HepG2 (cell line): ENCODE measurements around the gene ADARB1.

Experiments used
- GLI4 ChIP-seq: sonication (generic); formaldehyde crosslinking; IDR thresholded peaks from 2 replicates; pipeline ENCODE4 v1.5.1; 2020; ENCODE audit warnings: missing genetic modification reagents, mild to moderate bottlenecking, moderate library complexity, borderline replicate concordance
- KAT7 ChIP-seq: IDR thresholded peaks from 2 replicates; pipeline ENCODE4 v1.6.1; 2018; ENCODE audit warnings: borderline replicate concordance, missing compliant biosample characterization
- MXI1 ChIP-seq: IDR thresholded peaks from 3 replicates; pipeline ENCODE4 v1.6.1; 2012; ENCODE audit warnings: low read depth, low read length, inconsistent platforms, borderline replicate concordance
- ZNF547 ChIP-seq: sonication (generic); formaldehyde crosslinking; IDR thresholded peaks from 2 replicates; pipeline ENCODE4 v1.5.1; 2020; ENCODE audit warnings: mild to moderate bottlenecking, missing genetic modification reagents
- ZNF558 ChIP-seq: sonication (generic); formaldehyde crosslinking; IDR thresholded peaks from 2 replicates; pipeline ENCODE4 v1.9.0; 2022; ENCODE audit warnings: mild to moderate bottlenecking, missing genetic modification reagents, borderline replicate concordance
- TF ChIP-seq, protein P1 (sequence below): sonication (generic); formaldehyde crosslinking; IDR thresholded peaks from 2 replicates; pipeline ENCODE4 v1.5.0; 2020; ENCODE audit warnings: mild to moderate bottlenecking, missing genetic modification reagents, moderate library complexity
- TF ChIP-seq, protein P2 (sequence below): sonication (generic); formaldehyde crosslinking; IDR thresholded peaks from 2 replicates; pipeline ENCODE4 v1.4.0; 2020; ENCODE audit warnings: missing genetic modification reagents

- TF ChIP-seq MXI1 (no peak), ZNF547 (CRISPR knock-in tag) (no peak), ZNF558 (no peak), GLI4 (CRISPR knock-in tag) (no peak), KAT7 (CRISPR knock-in tag) (no peak)
- TF ChIP-seq, protein P1, sequence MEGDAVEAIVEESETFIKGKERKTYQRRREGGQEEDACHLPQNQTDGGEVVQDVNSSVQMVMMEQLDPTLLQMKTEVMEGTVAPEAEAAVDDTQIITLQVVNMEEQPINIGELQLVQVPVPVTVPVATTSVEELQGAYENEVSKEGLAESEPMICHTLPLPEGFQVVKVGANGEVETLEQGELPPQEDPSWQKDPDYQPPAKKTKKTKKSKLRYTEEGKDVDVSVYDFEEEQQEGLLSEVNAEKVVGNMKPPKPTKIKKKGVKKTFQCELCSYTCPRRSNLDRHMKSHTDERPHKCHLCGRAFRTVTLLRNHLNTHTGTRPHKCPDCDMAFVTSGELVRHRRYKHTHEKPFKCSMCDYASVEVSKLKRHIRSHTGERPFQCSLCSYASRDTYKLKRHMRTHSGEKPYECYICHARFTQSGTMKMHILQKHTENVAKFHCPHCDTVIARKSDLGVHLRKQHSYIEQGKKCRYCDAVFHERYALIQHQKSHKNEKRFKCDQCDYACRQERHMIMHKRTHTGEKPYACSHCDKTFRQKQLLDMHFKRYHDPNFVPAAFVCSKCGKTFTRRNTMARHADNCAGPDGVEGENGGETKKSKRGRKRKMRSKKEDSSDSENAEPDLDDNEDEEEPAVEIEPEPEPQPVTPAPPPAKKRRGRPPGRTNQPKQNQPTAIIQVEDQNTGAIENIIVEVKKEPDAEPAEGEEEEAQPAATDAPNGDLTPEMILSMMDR (CRISPR knock-in tag): no peak
- TF ChIP-seq, protein P2, sequence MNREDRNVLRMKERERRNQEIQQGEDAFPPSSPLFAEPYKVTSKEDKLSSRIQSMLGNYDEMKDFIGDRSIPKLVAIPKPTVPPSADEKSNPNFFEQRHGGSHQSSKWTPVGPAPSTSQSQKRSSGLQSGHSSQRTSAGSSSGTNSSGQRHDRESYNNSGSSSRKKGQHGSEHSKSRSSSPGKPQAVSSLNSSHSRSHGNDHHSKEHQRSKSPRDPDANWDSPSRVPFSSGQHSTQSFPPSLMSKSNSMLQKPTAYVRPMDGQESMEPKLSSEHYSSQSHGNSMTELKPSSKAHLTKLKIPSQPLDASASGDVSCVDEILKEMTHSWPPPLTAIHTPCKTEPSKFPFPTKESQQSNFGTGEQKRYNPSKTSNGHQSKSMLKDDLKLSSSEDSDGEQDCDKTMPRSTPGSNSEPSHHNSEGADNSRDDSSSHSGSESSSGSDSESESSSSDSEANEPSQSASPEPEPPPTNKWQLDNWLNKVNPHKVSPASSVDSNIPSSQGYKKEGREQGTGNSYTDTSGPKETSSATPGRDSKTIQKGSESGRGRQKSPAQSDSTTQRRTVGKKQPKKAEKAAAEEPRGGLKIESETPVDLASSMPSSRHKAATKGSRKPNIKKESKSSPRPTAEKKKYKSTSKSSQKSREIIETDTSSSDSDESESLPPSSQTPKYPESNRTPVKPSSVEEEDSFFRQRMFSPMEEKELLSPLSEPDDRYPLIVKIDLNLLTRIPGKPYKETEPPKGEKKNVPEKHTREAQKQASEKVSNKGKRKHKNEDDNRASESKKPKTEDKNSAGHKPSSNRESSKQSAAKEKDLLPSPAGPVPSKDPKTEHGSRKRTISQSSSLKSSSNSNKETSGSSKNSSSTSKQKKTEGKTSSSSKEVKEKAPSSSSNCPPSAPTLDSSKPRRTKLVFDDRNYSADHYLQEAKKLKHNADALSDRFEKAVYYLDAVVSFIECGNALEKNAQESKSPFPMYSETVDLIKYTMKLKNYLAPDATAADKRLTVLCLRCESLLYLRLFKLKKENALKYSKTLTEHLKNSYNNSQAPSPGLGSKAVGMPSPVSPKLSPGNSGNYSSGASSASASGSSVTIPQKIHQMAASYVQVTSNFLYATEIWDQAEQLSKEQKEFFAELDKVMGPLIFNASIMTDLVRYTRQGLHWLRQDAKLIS (CRISPR knock-in tag): no peak
These were observed 4.0 kb downstream of the ADARB1 start for GRCh38 chr21:45078371-45078770.
